ENCODE measurements around the gene MAMDC4.

Gene MAMDC4

GRCh38 chr9:136850866-136851775 lies 1.0 kb upstream of the MAMDC4 start:
- TF ChIP-seq CTCF (conservative IDR thresholded peaks at IDR 0.05; ENCODE audit: low read depth, low read length), result no peak
- no peak for DNase-seq (ENCODE audit: low read depth)

GRCh38 chr9:136852664-136853595 lies 784 bp downstream of the MAMDC4 start:
- DNase-seq (ENCODE audit: low read depth), result no peak

More at GRCh38 chr9:136850866-136851775, 1.0 kb upstream of the MAMDC4 start:
- no peak overlapping the region for H3K4me3 ChIP-seq (ENCODE audit: low read length)

GRCh38 chr9:136853596-136854112 lies 1.5 kb downstream of the MAMDC4 start:
- no peak for TF ChIP-seq CTCF (conservative IDR thresholded peaks at IDR 0.05; ENCODE audit: low read depth, low read length)
- no peak for DNase-seq (ENCODE audit: low read depth)
- no peak overlapping the region for H3K4me3 ChIP-seq (ENCODE audit: low read length)

More at GRCh38 chr9:136852664-136853595, 784 bp downstream of the MAMDC4 start:
- H3K4me3 ChIP-seq (ENCODE audit: low read length), result no peak overlapping the region
- TF ChIP-seq CTCF (conservative IDR thresholded peaks at IDR 0.05; ENCODE audit: low read depth, low read length), result no peak

- no peak overlapping the region for H3K4me3 ChIP-seq (ENCODE audit: low read length)
- no peak for TF ChIP-seq CTCF (conservative IDR thresholded peaks at IDR 0.05; ENCODE audit: low read depth, low read length)
- no peak for DNase-seq (ENCODE audit: low read depth)
These were observed 2.1 kb downstream of the MAMDC4 start for GRCh38 chr9:136854113-136854841.

- no peak for TF ChIP-seq CTCF (conservative IDR thresholded peaks at IDR 0.05; ENCODE audit: low read depth, low read length)
- H3K4me3 ChIP-seq (ENCODE audit: low read length), result no peak overlapping the region
- DNase-seq (ENCODE audit: low read depth), result no peak
These were observed 2.8 kb downstream of the MAMDC4 start for GRCh38 chr9:136854842-136855460.

GRCh38 chr9:136855461-136856078 lies 3.4 kb downstream of the MAMDC4 start:
- no peak overlapping the region for H3K4me3 ChIP-seq (ENCODE audit: low read length)
- no peak for TF ChIP-seq CTCF (conservative IDR thresholded peaks at IDR 0.05; ENCODE audit: low read depth, low read length)
- DNase-seq (ENCODE audit: low read depth), result no peak

All from retinal pigment epithelial cell (primary cell).